ENCODE results near the gene FRMD1. TPM values are rescaled to one million over a fixed set of nuclear protein-coding genes. Genes with fewer than 3 reads are reported as not detected.

FRMD1 gene
- total and polyA plus RNA-seq, 2 of the 8 experiments (the other 6 are each of a cell fraction or from before 2014, with no cell fraction given) = 0.36 TPM; not detected in 1

- TF ChIP-seq CHD7 (IDR thresholded peaks at IDR 0.05; ENCODE audit: insufficient replicate concordance, low read length) = no peak
- no peak for TF ChIP-seq SIX5 (IDR thresholded peaks at IDR 0.05; ENCODE audit: low read depth, low read length)
- no peak for TF ChIP-seq BCL11A (IDR thresholded peaks at IDR 0.05; ENCODE audit: low read depth in 2 of 2, low read length in 2 of 2)
- TF ChIP-seq EZH2 (IDR thresholded peaks at IDR 0.05; ENCODE audit: low read depth, low read length, severe bottlenecking) = no peak
- TF ChIP-seq ATF3 (IDR thresholded peaks at IDR 0.05; ENCODE audit: insufficient read depth, low read depth, low read length) = no peak
- no peak for TF ChIP-seq SP1 (IDR thresholded peaks at IDR 0.05; ENCODE audit: low read depth, low read length)
- TF ChIP-seq TBP (IDR thresholded peaks at IDR 0.05; ENCODE audit: low read depth, low read length) = no peak
- TF ChIP-seq YY1 (IDR thresholded peaks at IDR 0.05; ENCODE audit: low read depth, low read length) = no peak
- no peak for TF ChIP-seq ZNF274 (IDR thresholded peaks at IDR 0.05; ENCODE audit: borderline replicate concordance, extremely low read depth, low read length)
These were observed 47.8 kb upstream of the FRMD1 start (continued) for GRCh38 chr6:168126566-168127383.
